GM20000 (cell line): ENCODE measurements around the gene METTL16.

Experiments
- DNase-seq: peaks from one replicate; pipeline ENCODE4 v3.0.0; 2012; ENCODE audit warnings: low spot score
- CTCF ChIP-seq: IDR thresholded peaks from 2 replicates; pipeline ENCODE4 v1.5.1; 2012; ENCODE audit warnings: mild to moderate bottlenecking, control low read depth; ENCODE audit errors: extremely low read depth, missing control alignments

The METTL16 gene

GRCh38 chr17:2379489-2380225, 132.0 kb downstream of the METTL16 start:
- no peak for DNase-seq
- TF ChIP-seq CTCF, result no peak

GRCh38 chr17:2378905-2379304, 132.8 kb downstream of the METTL16 start:
- DNase-seq, result no peak
- no peak for TF ChIP-seq CTCF

- DNase-seq, result no peak
- TF ChIP-seq CTCF, result no peak
Measured at GRCh38 chr17:2377659-2378058, 134.0 kb downstream of the METTL16 start.

GRCh38 chr17:2376107-2376506, 135.6 kb downstream of the METTL16 start:
- TF ChIP-seq CTCF, result no peak
- no peak for DNase-seq

GRCh38 chr17:2375406-2375805, 136.3 kb downstream of the METTL16 start:
- DNase-seq, result no peak
- TF ChIP-seq CTCF, result no peak

GRCh38 chr17:2374549-2375285, 137.0 kb downstream of the METTL16 start:
- no peak for TF ChIP-seq CTCF
- no peak for DNase-seq

GRCh38 chr17:2373179-2373578, 138.5 kb downstream of the METTL16 start:
- no peak for TF ChIP-seq CTCF
- DNase-seq, result no peak
